ENCODE measurements around the gene EDNRA.

Gene EDNRA

DNA sequence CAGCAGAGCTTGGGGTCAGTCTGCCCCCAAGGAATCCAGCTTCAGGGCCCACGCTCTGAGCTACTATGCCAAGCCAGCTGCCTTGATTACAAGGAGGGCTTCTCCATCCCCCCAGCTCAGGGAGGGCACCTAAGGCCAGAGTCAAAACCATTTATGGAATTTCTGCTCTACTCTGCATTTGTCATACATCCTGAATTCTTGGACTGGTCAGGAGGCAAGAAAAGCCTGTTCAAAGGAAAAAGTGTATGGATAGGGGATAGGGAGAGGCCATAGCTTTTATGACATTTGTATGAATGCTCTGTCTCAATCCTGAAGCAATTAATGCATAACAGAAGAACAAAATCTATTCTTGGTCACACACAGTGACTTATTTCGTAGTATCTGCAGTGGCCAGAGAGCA, 32.2 kb downstream of the EDNRA start:
- Histone ChIP-seq H4K20me1 (ENCODE audit: insufficient read depth, low read length) (no peaks in the 10 kb centered on the region), H3K9ac (ENCODE audit: low read length) (no peak overlapping the region), H3F3A (ENCODE audit: insufficient read depth, low read length) (no peaks in the 10 kb centered on the region), H3K4me3 (ENCODE audit: low read depth, low read length, poor library complexity, severe bottlenecking) (no peak overlapping the region), H3K36me3 (ENCODE audit: insufficient read depth, low read length) (no peaks in the 10 kb centered on the region), H3K4me2 (ENCODE audit: low read length) (no peak overlapping the region), H3K9me2 (ENCODE audit: low read depth, low read length) (no peaks in the 10 kb centered on the region), H2AFZ (ENCODE audit: low read length) (no peak overlapping the region), H3K27me3 (ENCODE audit: insufficient read depth, low read length) (no peaks in the 10 kb centered on the region), H3K79me2 (ENCODE audit: insufficient read depth, low read length) (no peaks in the 10 kb centered on the region), H3K4me1 (ENCODE audit: insufficient read depth, low read length, severe bottlenecking) (no peaks in the 10 kb centered on the region), H3K9me3 (ENCODE audit: low read length) (no peaks in the 10 kb centered on the region), H3K27ac (ENCODE audit: low read depth, low read length, poor library complexity, severe bottlenecking) (no peak overlapping the region)
- TF ChIP-seq EZH2 (IDR thresholded peaks at IDR 0.05; ENCODE audit: borderline replicate concordance, low read length), result no peak
- TF ChIP-seq, protein P1, sequence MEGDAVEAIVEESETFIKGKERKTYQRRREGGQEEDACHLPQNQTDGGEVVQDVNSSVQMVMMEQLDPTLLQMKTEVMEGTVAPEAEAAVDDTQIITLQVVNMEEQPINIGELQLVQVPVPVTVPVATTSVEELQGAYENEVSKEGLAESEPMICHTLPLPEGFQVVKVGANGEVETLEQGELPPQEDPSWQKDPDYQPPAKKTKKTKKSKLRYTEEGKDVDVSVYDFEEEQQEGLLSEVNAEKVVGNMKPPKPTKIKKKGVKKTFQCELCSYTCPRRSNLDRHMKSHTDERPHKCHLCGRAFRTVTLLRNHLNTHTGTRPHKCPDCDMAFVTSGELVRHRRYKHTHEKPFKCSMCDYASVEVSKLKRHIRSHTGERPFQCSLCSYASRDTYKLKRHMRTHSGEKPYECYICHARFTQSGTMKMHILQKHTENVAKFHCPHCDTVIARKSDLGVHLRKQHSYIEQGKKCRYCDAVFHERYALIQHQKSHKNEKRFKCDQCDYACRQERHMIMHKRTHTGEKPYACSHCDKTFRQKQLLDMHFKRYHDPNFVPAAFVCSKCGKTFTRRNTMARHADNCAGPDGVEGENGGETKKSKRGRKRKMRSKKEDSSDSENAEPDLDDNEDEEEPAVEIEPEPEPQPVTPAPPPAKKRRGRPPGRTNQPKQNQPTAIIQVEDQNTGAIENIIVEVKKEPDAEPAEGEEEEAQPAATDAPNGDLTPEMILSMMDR (IDR thresholded peaks at IDR 0.05; ENCODE audit: low read length), result no peak

DNA sequence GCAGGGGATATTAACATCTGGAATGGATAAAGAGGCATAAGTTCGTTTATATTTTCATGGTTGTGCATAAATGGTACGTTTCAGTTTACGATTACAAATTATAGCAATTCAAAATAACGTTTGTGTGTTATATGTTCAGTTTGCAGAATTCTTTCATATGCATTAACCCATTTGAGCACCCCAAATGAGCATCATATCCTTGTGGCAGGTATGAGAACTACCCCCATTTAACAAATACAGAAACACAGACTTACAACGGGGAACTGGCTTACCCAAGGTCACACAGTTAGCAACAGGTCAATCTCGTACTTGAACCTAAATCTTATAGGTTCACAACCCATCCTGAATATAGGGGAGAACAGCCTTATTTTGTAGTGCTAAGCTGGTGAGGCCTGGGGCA, 33.1 kb downstream of the EDNRA start:
- no peaks in the 10 kb centered on the region for H3K79me2 ChIP-seq (ENCODE audit: insufficient read depth, low read length)
- H3K4me2 ChIP-seq (ENCODE audit: low read length), result no peak overlapping the region
- H4K20me1 ChIP-seq (ENCODE audit: insufficient read depth, low read length), result no peaks in the 10 kb centered on the region
- H3K9me3 ChIP-seq (ENCODE audit: low read length), result no peaks in the 10 kb centered on the region
- H2AFZ ChIP-seq (ENCODE audit: low read length), result no peak overlapping the region
- TF ChIP-seq, protein P1 (IDR thresholded peaks at IDR 0.05; ENCODE audit: low read length), result no peak
- no peak for TF ChIP-seq EZH2 (IDR thresholded peaks at IDR 0.05; ENCODE audit: borderline replicate concordance, low read length)
- no peaks in the 10 kb centered on the region for H3F3A ChIP-seq (ENCODE audit: insufficient read depth, low read length)
- no peaks in the 10 kb centered on the region for H3K36me3 ChIP-seq (ENCODE audit: insufficient read depth, low read length)
- no peaks in the 10 kb centered on the region for H3K9me2 ChIP-seq (ENCODE audit: low read depth, low read length)
- no peak overlapping the region for H3K27ac ChIP-seq (ENCODE audit: low read depth, low read length, poor library complexity, severe bottlenecking)
- no peaks in the 10 kb centered on the region for H3K4me1 ChIP-seq (ENCODE audit: insufficient read depth, low read length, severe bottlenecking)
- no peaks in the 10 kb centered on the region for H3K27me3 ChIP-seq (ENCODE audit: insufficient read depth, low read length)
- no peak overlapping the region for H3K4me3 ChIP-seq (ENCODE audit: low read depth, low read length, poor library complexity, severe bottlenecking)
- no peak overlapping the region for H3K9ac ChIP-seq (ENCODE audit: low read length)

DNA sequence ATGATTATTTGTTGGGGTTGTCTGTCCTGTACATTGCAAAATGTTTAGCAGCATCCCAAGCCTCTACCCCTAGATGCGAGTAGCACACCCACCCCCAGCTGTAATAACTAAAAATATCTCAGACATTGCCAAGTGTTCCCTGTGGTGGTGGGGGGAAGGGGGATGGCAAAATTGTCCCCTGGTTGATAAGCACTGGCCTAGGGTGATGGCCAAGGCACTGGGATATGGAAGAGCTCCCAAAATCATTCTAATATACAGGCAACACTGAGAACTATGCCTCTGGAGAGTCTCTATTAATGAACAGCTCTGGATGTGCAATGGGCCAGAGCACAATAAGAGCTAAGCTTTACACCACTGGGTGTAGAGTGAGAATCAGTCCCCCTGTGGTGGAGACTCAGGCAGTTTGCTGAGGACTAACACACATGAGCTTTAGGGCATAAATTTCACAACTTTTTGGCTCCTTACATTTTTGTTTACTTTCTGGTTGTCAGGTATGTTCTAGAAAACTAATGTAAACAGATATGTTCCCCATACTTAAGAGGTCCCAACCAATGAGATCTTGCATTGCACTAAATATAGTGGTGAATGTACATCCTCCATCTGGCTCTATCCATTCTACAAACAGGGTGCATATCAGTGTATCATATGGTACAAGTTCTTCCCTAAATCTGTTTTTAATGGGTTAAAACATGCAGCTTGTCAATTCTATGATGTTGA, 34.5 kb downstream of the EDNRA start:
- Histone ChIP-seq H3K9ac (ENCODE audit: low read length) (no peak overlapping the region), H3K4me1 (ENCODE audit: insufficient read depth, low read length, severe bottlenecking) (no peaks in the 10 kb centered on the region), H4K20me1 (ENCODE audit: insufficient read depth, low read length) (no peaks in the 10 kb centered on the region), H3F3A (ENCODE audit: insufficient read depth, low read length) (no peaks in the 10 kb centered on the region), H3K4me2 (ENCODE audit: low read length) (no peak overlapping the region), H3K27me3 (ENCODE audit: insufficient read depth, low read length) (no peaks in the 10 kb centered on the region), H3K79me2 (ENCODE audit: insufficient read depth, low read length) (no peaks in the 10 kb centered on the region), H3K36me3 (ENCODE audit: insufficient read depth, low read length) (no peaks in the 10 kb centered on the region), H3K4me3 (ENCODE audit: low read depth, low read length, poor library complexity, severe bottlenecking) (no peak overlapping the region), H3K27ac (ENCODE audit: low read depth, low read length, poor library complexity, severe bottlenecking) (no peak overlapping the region), H3K9me3 (ENCODE audit: low read length) (no peaks in the 10 kb centered on the region), H3K9me2 (ENCODE audit: low read depth, low read length) (no peaks in the 10 kb centered on the region), H2AFZ (ENCODE audit: low read length) (no peak overlapping the region)
- no peak for TF ChIP-seq EZH2 (IDR thresholded peaks at IDR 0.05; ENCODE audit: borderline replicate concordance, low read length)
- TF ChIP-seq, protein P1 (IDR thresholded peaks at IDR 0.05; ENCODE audit: low read length), result no peak

Data from OCI-LY1 (cell line).